Measurements from ENCODE around the gene PTPRG.

PTPRG gene

GRCh38 chr3:61932499-61932898, 371.1 kb downstream of the PTPRG start:
- DNase-seq (ENCODE audit: low spot score) = no peak

- no peak for DNase-seq (ENCODE audit: low spot score)
Observed at GRCh38 chr3:61933798-61934504, 372.6 kb downstream of the PTPRG start.

- DNase-seq (ENCODE audit: low spot score) = no peak
Observed at GRCh38 chr3:61934505-61934871, 373.1 kb downstream of the PTPRG start.

GRCh38 chr3:61935814-61936213, 374.4 kb downstream of the PTPRG start:
- DNase-seq (ENCODE audit: low spot score) = no peak

GRCh38 chr3:61936344-61936937, 375.1 kb downstream of the PTPRG start:
- peak; percentile 65 for DNase-seq (ENCODE audit: low spot score)

- no peak for DNase-seq (ENCODE audit: low spot score)
Observed at GRCh38 chr3:61937477-61937876, 376.1 kb downstream of the PTPRG start.

GRCh38 chr3:61938878-61939549, 377.6 kb downstream of the PTPRG start:
- DNase-seq (ENCODE audit: low spot score) = no peak

- DNase-seq (ENCODE audit: low spot score) = no peak
Observed at GRCh38 chr3:61940236-61940635, 378.9 kb downstream of the PTPRG start.

GRCh38 chr3:61943975-61944374, 382.6 kb downstream of the PTPRG start:
- no peak for DNase-seq (ENCODE audit: low spot score)

GRCh38 chr3:61944726-61945125, 383.4 kb downstream of the PTPRG start:
- no peak for DNase-seq (ENCODE audit: low spot score)

GRCh38 chr3:61945657-61946056, 384.3 kb downstream of the PTPRG start:
- no peak for DNase-seq (ENCODE audit: low spot score)

GRCh38 chr3:61946570-61947324, 385.4 kb downstream of the PTPRG start:
- no peak for DNase-seq (ENCODE audit: low spot score)

GRCh38 chr3:61947456-61947855, 386.1 kb downstream of the PTPRG start:
- no peak for DNase-seq (ENCODE audit: low spot score)

GRCh38 chr3:61948699-61949305, 387.4 kb downstream of the PTPRG start:
- no peak for DNase-seq (ENCODE audit: low spot score)

GRCh38 chr3:61954097-61954540, 392.7 kb downstream of the PTPRG start:
- DNase-seq (ENCODE audit: low spot score) = no peak

GRCh38 chr3:61955483-61955882, 394.1 kb downstream of the PTPRG start:
- DNase-seq (ENCODE audit: low spot score) = no peak

GRCh38 chr3:61956236-61956635, 394.9 kb downstream of the PTPRG start:
- DNase-seq (ENCODE audit: low spot score) = no peak

GRCh38 chr3:61957259-61957658, 395.9 kb downstream of the PTPRG start:
- DNase-seq (ENCODE audit: low spot score) = no peak

- DNase-seq (ENCODE audit: low spot score) = no peak
Observed at GRCh38 chr3:61960976-61961375, 399.6 kb downstream of the PTPRG start.

GRCh38 chr3:61961900-61962299, 400.5 kb downstream of the PTPRG start:
- DNase-seq (ENCODE audit: low spot score) = peak; percentile 57

- no peak for DNase-seq (ENCODE audit: low spot score)
Observed at GRCh38 chr3:61964566-61964965, 403.2 kb downstream of the PTPRG start.

- DNase-seq (ENCODE audit: low spot score) = no peak
Observed at GRCh38 chr3:61965770-61966131, 404.4 kb downstream of the PTPRG start.

Data from D341Med (cell line).